ENCODE measurements around the gene RPN2.

Gene RPN2

GRCh38 chr20:37270576-37271420 is 91.7 kb downstream of the RPN2 start:
- Histone ChIP-seq H3F3A (ENCODE audit: insufficient read depth) (no peaks in the 10 kb centered on the region), H3K36me3 (ENCODE audit: low read length) (no peaks in the 10 kb centered on the region), H3K9ac (ENCODE audit: low read length) (no peak overlapping the region), H3K9me2 (replicated peaks; ENCODE audit: insufficient read depth, low read length) (no peaks in the 10 kb centered on the region), H4K20me1 (ENCODE audit: low read depth, low read length) (no peaks in the 10 kb centered on the region), H3K9me3 (ENCODE audit: insufficient read depth, low read length) (no peaks in the 10 kb centered on the region), H3K27me3 (ENCODE audit: low read length) (no peaks in the 10 kb centered on the region), H3K4me3 (ENCODE audit: insufficient read depth, low read length, poor library complexity, severe bottlenecking) (no peak overlapping the region), H2AFZ (ENCODE audit: low read depth, low read length, severe bottlenecking) (no peak overlapping the region), H3K79me2 (ENCODE audit: insufficient read depth, low read length) (no peaks in the 10 kb centered on the region), H3K4me2 (ENCODE audit: low read depth, low read length, poor library complexity, severe bottlenecking) (no peak overlapping the region), H3K27ac (ENCODE audit: low read depth, low read length) (no peak overlapping the region)
- TF ChIP-seq EZH2phosphoT487 (conservative IDR thresholded peaks at IDR 0.05; ENCODE audit: low read length) (no peak), CTCF (IDR thresholded peaks at IDR 0.05; ENCODE audit: insufficient read depth, low read length, poor library complexity, severe bottlenecking) (no peak)

- Histone ChIP-seq H3F3A (ENCODE audit: insufficient read depth) (no peaks in the 10 kb centered on the region), H3K79me2 (ENCODE audit: insufficient read depth, low read length) (no peaks in the 10 kb centered on the region), H2AFZ (ENCODE audit: low read depth, low read length, severe bottlenecking) (no peak overlapping the region), H3K9me2 (replicated peaks; ENCODE audit: insufficient read depth, low read length) (no peaks in the 10 kb centered on the region), H3K36me3 (ENCODE audit: low read length) (no peaks in the 10 kb centered on the region), H3K27me3 (ENCODE audit: low read length) (no peaks in the 10 kb centered on the region), H4K20me1 (ENCODE audit: low read depth, low read length) (no peaks in the 10 kb centered on the region), H3K4me3 (ENCODE audit: insufficient read depth, low read length, poor library complexity, severe bottlenecking) (no peak overlapping the region), H3K27ac (ENCODE audit: low read depth, low read length) (no peak overlapping the region), H3K4me2 (ENCODE audit: low read depth, low read length, poor library complexity, severe bottlenecking) (no peak overlapping the region), H3K9ac (ENCODE audit: low read length) (no peak overlapping the region), H3K9me3 (ENCODE audit: insufficient read depth, low read length) (no peaks in the 10 kb centered on the region)
- TF ChIP-seq EZH2phosphoT487 (conservative IDR thresholded peaks at IDR 0.05; ENCODE audit: low read length) (no peak), CTCF (IDR thresholded peaks at IDR 0.05; ENCODE audit: insufficient read depth, low read length, poor library complexity, severe bottlenecking) (no peak)
Observed at GRCh38 chr20:37271421-37271768, 92.3 kb downstream of the RPN2 start.

GRCh38 chr20:37273988-37274387 is 94.9 kb downstream of the RPN2 start:
- no peak overlapping the region for H3K27ac ChIP-seq (ENCODE audit: low read depth, low read length)
- H2AFZ ChIP-seq (ENCODE audit: low read depth, low read length, severe bottlenecking), result no peak overlapping the region
- H3K9me3 ChIP-seq (ENCODE audit: insufficient read depth, low read length), result no peaks in the 10 kb centered on the region
- no peaks in the 10 kb centered on the region for H4K20me1 ChIP-seq (ENCODE audit: low read depth, low read length)
- no peak overlapping the region for H3K9ac ChIP-seq (ENCODE audit: low read length)
- no peaks in the 10 kb centered on the region for H3F3A ChIP-seq (ENCODE audit: insufficient read depth)
- TF ChIP-seq CTCF (IDR thresholded peaks at IDR 0.05; ENCODE audit: insufficient read depth, low read length, poor library complexity, severe bottlenecking) (no peak), EZH2phosphoT487 (conservative IDR thresholded peaks at IDR 0.05; ENCODE audit: low read length) (no peak)
- no peaks in the 10 kb centered on the region for H3K9me2 ChIP-seq (replicated peaks; ENCODE audit: insufficient read depth, low read length)
- H3K79me2 ChIP-seq (ENCODE audit: insufficient read depth, low read length), result no peaks in the 10 kb centered on the region
- no peak overlapping the region for H3K4me2 ChIP-seq (ENCODE audit: low read depth, low read length, poor library complexity, severe bottlenecking)
- H3K36me3 ChIP-seq (ENCODE audit: low read length), result no peaks in the 10 kb centered on the region
- no peaks in the 10 kb centered on the region for H3K27me3 ChIP-seq (ENCODE audit: low read length)
- H3K4me3 ChIP-seq (ENCODE audit: insufficient read depth, low read length, poor library complexity, severe bottlenecking), result no peak overlapping the region

Data from SU-DHL-6 (cell line).